ENCODE data around the gene CUEDC2.

The CUEDC2 gene

DNA sequence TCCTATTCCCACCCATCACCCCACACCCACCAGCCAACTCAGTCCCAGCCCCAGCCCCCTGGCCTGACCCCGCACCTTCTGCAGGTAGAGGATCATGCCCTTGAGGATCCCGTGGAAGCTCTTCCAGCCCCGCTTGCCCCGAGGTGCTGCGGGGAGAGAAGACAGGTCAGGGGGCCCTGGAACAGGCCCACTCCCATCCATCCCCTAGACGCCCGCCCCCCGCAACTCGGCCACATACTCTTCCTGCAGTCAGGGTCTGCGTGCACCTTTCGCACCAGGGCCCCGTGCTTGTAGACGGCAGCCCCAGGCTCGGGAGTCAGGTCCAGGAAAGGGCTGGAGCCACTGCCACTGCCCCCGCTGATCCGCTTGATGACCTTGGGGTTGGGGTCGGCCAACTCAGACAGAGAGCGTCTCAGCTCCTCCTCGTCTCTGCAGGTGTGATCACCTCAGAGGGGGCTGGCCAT lies 27.2 kb downstream of the CUEDC2 start:
- Histone ChIP-seq H3K4me3 (replicated peaks; ENCODE audit: low read depth, low read length) (no peak overlapping the region), H3K27me3 (replicated peaks; ENCODE audit: control insufficient read depth, insufficient read depth, low read length) (peaks cover 5% of the 10 kb centered on the region), H3K36me3 (ENCODE audit: control insufficient read depth, insufficient read depth, low read length) (peaks cover 30% of the 10 kb centered on the region)
- no peak for DNase-seq (ENCODE audit: extremely low read depth, insufficient read length)
- TF ChIP-seq, protein P1, sequence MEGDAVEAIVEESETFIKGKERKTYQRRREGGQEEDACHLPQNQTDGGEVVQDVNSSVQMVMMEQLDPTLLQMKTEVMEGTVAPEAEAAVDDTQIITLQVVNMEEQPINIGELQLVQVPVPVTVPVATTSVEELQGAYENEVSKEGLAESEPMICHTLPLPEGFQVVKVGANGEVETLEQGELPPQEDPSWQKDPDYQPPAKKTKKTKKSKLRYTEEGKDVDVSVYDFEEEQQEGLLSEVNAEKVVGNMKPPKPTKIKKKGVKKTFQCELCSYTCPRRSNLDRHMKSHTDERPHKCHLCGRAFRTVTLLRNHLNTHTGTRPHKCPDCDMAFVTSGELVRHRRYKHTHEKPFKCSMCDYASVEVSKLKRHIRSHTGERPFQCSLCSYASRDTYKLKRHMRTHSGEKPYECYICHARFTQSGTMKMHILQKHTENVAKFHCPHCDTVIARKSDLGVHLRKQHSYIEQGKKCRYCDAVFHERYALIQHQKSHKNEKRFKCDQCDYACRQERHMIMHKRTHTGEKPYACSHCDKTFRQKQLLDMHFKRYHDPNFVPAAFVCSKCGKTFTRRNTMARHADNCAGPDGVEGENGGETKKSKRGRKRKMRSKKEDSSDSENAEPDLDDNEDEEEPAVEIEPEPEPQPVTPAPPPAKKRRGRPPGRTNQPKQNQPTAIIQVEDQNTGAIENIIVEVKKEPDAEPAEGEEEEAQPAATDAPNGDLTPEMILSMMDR (IDR thresholded peaks at IDR 0.05; ENCODE audit: insufficient read depth, low read length, poor library complexity, severe bottlenecking), result no peak

DNA sequence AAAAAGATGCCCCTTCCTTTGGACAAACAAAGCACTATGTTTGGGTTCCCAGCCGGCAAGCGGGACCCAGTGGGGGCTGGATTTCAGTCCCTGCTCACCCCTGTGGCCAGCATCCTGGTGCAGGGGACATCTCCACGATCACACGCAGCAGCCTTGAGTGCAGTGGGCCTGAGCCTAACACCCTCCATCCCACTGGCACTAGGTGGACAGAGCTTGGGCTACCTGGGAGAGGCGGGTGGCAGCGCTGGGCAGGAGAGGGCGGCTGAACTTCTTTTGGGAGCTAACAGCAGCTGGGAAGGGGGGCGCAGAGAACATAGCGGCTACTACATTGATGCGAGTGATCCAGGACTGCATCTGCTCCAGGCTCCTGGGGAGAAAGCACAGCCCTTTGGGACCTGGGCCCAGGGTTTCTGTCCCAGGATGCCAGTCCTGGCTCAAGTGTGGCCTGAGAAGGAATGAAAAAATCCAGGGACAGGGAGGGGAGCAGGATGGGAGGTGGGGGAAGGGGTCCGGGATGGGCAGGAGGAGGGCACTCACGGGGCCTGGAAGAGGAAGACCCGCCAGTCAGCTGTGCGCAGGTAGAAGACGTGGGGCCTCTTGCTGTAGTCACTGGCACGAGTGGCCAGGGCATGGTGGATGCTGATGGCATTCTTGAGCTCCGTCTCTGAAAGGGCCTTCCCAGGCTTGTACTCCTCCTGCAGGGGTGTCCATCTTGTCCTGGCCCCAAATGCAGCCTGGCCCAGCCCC lies 27.8 kb downstream of the CUEDC2 start:
- TF ChIP-seq, protein P1 (IDR thresholded peaks at IDR 0.05; ENCODE audit: insufficient read depth, low read length, poor library complexity, severe bottlenecking), result no peak
- no peak for DNase-seq (ENCODE audit: extremely low read depth, insufficient read length)
- Histone ChIP-seq H3K36me3 (ENCODE audit: control insufficient read depth, insufficient read depth, low read length) (peaks cover 35% of the 10 kb centered on the region), H3K27me3 (replicated peaks; ENCODE audit: control insufficient read depth, insufficient read depth, low read length) (peaks cover under 1% of the 10 kb centered on the region), H3K4me3 (replicated peaks; ENCODE audit: low read depth, low read length) (no peak overlapping the region)

DNA sequence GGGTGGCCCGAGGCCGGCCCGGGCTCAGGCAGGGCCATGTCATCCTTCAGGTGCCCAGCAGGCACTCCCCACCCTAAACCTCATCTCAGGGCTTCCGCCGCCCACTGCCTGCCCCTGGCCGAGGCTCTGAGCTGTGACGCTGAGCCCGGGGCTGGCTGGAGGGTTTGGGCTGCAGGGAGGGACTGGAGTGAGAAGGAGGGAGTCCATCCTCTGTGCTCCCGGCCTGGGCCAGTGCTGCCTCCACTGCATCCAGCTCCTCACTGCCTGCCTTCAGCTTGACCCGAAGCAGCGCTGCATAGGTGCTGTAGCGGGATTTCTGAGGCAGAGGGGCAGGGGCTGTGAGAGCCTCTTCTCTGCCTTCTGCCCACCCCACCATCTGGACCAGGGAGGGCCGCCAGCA lies 29.3 kb downstream of the CUEDC2 start:
- no peaks in the 10 kb centered on the region; the same call in 1 of the 2 replicates for H3K27me3 ChIP-seq (replicated peaks; ENCODE audit: control insufficient read depth, insufficient read depth, low read length)
- H3K4me3 ChIP-seq (replicated peaks; ENCODE audit: low read depth, low read length), result no peak overlapping the region
- H3K36me3 ChIP-seq (ENCODE audit: control insufficient read depth, insufficient read depth, low read length), result peaks cover 38% of the 10 kb centered on the region
- TF ChIP-seq, protein P1 (IDR thresholded peaks at IDR 0.05; ENCODE audit: insufficient read depth, low read length, poor library complexity, severe bottlenecking), result no peak
- no peak for DNase-seq (ENCODE audit: extremely low read depth, insufficient read length)

DNA sequence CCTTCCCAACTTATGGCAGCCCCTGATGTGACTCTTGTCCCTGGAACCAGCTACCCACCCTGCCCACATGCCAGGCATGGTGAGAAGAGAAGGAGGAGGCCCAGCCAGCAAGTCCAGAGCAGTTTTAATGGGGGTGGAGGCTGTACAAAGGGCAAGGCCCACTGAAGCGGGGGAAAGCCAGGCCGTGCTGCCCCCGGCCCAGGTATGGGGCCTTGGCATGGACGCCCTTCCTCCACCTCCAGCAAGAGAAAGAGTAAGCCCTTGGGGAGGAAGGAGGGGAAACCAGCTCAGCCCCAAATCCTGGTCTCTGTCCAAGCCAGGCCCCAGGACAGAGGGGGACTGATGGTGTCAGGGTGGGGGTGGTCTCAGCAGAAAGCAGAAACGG lies 29.9 kb downstream of the CUEDC2 start:
- H3K27me3 ChIP-seq (replicated peaks; ENCODE audit: control insufficient read depth, insufficient read depth, low read length), result no peaks in the 10 kb centered on the region; the same call in 1 of the 2 replicates
- TF ChIP-seq, protein P1 (IDR thresholded peaks at IDR 0.05; ENCODE audit: insufficient read depth, low read length, poor library complexity, severe bottlenecking), result no peak
- DNase-seq (ENCODE audit: extremely low read depth, insufficient read length), result no peak
- H3K4me3 ChIP-seq (replicated peaks; ENCODE audit: low read depth, low read length), result no peak overlapping the region
- H3K36me3 ChIP-seq (ENCODE audit: control insufficient read depth, insufficient read depth, low read length), result peaks cover 44% of the 10 kb centered on the region

DNA sequence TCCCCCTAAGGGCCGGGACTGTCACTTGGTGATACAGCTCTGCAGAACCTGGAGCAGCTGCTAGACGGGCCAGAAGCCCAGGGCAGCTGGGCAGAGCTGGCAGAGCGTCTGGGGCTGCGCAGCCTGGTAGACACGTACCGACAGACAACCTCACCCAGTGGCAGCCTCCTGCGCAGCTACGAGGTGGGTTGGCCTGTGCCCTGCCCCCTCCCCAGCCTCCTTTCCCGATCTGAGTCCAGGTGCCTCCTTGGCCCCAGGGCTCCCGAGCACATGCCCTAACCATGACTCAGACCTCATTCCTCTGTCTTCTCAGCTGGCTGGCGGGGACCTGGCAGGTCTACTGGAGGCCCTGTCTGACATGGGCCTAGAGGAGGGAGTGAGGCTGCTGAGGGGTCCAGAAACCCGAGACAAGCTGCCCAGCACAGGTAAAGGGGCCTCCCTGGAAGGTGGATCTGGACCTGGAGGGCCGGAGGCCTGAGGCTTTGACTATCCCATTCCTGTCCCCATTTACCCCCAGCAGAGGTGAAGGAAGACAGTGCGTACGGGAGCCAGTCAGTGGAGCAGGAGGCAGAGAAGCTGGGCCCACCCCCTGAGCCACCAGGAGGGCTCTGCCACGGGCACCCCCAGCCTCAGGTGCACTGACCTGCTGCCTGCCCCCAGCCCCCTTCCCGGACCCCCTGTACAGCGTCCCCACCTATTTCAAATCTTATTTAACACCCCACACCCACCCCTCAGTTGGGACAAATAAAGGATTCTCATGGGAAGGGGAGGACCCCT lies 30.5 kb downstream of the CUEDC2 start:
- peaks cover 48% of the 10 kb centered on the region for H3K36me3 ChIP-seq (ENCODE audit: control insufficient read depth, insufficient read depth, low read length)
- H3K4me3 ChIP-seq (replicated peaks; ENCODE audit: low read depth, low read length), result no peak overlapping the region
- no peak for DNase-seq (ENCODE audit: extremely low read depth, insufficient read length)
- no peaks in the 10 kb centered on the region for H3K27me3 ChIP-seq (replicated peaks; ENCODE audit: control insufficient read depth, insufficient read depth, low read length)
- TF ChIP-seq, protein P1 (IDR thresholded peaks at IDR 0.05; ENCODE audit: insufficient read depth, low read length, poor library complexity, severe bottlenecking), result no peak
